Suppressor macrophage treated with lipopolysaccharide for 1 hour (primary cell): ENCODE measurements around the gene PDIA2.

Experiments used
- DNase-seq, 3 donors: peaks; one replicate each; pipeline ENCODE4 v3.0.0-alpha.2; 2020 to 2022

PDIA2 gene

GRCh38 chr16:280991-281659 is 1.8 kb upstream of the PDIA2 start:
- no peak for DNase-seq

DNA sequence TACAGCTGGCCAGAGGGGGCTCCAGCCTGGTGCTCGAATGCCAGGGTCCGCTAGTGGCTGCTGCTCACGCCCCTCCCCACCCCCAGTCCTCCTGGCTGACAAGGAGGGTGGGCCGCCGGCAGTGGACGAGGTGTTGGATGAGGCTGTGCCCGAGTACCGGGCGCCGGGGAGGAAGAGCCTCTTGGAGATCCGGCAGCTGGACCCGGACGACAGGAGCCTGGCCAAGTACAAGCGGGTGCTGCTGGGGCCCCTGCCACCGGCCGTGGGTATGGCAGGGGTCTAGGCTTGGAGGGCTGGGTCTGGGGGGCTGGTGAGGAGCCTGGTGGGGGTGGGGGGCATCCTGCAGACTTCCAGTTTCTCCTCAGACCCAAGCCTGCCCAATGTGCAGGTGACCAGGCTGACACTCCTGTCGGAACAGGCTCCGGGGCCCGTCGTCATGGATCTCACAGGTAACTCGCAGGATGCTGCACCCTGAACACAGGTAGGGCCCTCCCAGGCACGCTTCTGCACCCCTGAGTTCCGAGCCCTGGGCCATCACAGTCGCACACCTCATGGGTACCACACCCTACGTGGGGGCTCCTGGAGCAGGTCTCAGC is 1.2 kb upstream of the PDIA2 start:
- no peak for DNase-seq

- no peak for DNase-seq
Measured at GRCh38 chr16:282491-282890, 473 bp upstream of the PDIA2 start.

- no peak for DNase-seq
Measured at GRCh38 chr16:284204-285120, 1.5 kb downstream of the PDIA2 start.

GRCh38 chr16:285146-286055 is 2.4 kb downstream of the PDIA2 start:
- DNase-seq, result no peak

DNA sequence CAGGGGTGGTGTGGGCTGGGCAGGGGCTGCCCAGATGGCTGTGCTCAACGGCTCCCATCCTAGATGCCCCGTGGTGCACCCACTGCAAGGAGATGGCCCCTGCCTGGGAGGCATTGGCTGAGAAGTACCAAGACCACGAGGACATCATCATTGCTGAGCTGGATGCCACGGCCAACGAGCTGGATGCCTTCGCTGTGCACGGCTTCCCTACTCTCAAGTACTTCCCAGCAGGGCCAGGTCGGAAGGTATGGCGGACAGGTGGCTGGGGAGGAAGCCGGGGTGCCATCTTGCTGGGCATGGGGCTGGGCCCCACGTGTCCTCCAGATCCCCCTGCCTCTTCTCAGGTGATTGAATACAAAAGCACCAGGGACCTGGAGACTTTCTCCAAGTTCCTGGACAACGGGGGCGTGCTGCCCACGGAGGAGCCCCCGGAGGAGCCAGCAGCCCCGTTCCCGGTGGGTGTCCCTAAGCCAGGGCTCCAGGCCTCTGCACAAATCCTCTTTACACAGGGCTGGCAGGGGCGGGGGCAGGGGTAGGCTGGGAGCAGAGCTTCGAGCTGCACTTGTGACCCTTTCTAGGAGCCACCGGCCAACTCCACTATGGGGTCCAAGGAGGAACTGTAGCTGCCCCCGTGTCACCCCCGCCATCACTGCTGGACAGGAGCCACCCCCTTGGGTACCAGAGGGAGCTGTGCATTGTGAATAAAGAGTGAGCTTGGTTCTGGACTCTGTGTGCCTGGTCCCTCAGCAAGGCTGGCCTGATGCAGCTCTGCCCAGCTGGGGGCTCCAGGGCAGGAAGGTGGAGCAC is 3.7 kb downstream of the PDIA2 start:
- DNase-seq, result no peak

- DNase-seq, result no peak
Measured at GRCh38 chr16:287298-287811, 4.4 kb downstream of the PDIA2 start.

DNA sequence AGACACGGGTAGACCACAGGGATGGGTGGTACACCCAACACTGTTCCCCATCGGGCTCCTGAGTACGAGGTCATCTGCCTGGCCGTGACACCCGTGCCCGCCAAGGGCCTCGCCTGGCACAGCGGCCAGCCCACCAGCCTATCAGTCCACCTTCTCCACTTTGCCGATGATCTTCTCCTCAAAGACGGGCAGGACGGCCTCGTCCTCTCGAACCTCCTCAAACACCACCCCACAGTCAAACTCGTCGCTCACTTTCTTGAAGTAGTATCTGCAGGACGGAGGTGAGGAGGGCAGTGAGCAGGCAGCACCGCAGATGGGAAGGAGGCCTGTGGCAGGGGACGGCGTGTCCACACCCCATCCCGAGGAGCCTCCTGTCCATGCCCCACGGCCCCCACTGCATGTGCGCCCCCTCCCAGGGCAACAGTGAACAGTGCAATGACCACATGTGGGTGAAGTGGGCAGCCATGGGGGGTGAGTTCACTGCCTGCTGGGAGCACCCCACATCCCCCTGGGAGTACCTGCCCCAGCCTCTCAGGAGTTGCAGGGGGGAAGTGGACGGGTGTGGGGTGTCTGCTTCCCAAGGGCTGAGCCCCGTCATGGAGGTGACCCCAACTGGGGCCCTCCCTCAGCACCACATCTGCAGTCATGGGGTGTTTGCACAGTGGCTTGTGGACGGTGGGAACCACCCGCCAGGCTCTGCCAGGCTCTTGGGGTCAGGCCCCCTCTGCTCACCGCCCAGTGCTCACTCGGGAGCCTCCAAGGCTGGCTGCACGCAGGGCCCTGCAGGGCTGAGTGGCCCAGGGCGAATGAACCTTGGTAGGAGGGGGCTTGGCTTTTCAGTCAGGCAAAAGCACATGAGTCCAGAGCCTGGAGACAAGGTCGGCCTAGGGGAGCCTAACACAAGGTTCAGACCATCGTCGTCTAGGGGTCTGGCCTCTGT is 5.3 kb downstream of the PDIA2 start:
- DNase-seq, result no peak

DNA sequence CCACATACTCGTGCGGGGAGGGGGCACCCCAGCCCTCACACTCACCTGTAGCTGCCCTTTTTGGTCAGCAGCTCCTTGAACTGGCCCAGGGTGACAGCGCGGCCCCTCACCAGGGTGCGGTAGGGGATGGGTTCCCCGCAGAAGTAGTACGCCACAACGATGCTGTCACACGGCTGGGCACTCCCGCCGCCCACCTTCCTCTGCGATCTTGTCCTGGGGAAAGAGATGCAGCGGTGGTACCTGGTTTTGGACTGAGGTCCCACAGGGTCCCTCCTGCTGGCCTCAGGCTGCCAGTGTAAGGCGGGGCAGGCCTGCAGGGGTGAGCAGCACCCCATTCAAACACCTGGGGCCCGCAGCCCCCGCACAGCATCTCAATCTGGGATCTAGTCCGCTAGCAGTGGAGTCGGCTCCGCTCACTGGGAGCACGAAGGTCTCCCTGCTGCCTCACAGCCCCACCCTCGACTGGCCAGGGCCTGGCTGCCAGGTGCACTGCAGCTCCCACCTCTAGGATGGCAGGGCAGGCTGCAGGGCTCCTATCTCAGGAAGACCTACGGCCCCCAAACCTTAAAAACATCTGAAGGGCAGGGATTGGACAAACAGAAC is 6.5 kb downstream of the PDIA2 start:
- DNase-seq, result no peak

DNA sequence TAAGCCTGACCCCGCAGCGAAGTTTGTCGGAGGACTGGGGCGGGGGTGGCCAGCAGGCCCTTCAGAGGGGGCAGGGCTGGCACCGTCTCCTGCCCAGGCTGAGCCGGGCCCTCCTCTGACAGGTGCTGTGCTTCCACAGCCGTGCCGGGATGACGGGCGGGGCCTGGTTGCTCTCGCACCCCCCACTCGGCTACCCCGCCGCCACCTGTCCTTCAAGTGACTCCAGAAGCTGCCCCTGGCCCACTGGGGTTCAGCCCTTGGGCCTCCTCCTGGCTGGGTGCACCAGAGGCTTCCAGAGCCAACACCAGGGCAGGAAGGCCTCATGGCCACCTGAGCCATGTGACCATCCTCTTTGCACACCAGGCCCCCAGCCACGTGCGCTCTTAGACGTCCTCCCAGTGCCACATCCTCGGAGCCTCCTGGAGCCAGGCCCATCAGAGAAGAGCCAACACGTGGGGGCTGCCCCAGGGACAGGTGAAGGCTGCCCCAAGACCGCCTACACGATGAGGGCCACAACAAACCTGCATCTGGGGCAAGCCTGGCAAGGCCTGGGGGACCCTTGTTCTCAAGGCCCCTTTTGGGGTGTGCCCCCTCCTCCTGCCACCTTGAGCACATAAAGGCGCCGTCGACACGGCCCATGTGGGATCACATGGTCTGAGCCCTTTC is 7.2 kb downstream of the PDIA2 start:
- no peak for DNase-seq

- DNase-seq, result no peak
Measured at GRCh38 chr16:290681-291405, 7.9 kb downstream of the PDIA2 start.

GRCh38 chr16:291539-291938 is 8.6 kb downstream of the PDIA2 start:
- DNase-seq, result no peak

- DNase-seq, result no peak
Measured at GRCh38 chr16:293043-293775, 10.2 kb downstream of the PDIA2 start.

DNA sequence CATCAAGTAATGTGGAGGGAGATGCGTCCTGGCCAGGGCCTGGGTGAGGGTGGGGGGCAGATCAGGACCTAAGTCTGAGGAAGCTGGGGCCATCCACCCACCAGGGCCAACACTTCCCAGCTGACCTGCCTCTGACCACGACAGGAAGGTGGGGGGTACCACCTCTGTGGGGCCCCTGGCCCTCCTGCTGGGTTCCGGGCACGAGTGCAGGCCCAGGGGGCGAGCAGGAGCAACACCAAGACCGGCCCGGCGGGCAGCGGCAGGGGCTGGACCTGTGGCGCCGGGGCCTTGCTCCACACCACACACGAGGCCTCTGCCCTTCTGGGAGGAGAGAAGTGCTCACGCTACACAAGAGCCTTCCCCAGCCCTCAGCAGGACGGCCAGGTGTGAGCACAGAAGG is 13.3 kb downstream of the PDIA2 start:
- no peak for DNase-seq

DNA sequence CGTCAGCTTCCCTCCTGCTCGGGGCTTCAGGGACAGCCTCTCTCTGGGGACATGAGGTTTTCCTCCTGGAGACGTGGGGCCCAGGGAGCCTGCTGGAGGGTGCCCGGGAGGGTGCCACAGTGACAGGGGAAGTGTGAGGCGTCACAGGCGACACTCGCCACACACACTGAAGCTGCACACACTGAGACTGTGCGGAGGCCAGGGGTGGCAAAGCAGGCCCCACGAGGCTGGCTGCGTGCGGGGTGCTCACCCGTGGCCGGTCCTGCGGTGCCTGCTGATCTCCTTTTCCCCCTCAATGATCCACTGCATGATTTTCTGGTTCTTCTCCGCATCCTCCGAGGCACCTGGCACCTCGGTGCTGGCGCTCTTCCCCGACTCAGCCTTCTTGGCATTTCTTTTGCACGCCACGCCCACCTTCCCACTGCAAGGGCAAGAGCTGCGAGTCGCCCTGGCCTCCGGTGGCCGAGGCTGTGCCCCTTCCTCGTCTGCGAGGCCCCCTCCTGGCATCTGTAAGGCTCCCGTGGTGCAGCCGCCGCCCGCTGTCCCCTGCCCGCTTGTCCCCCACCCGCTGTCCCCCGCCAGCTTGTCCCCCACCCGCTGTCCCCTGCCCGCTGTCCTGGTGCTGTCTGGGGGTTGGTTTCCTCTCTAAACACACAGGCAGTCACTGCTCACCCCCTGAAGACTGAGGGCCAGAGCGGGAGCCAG is 14.0 kb downstream of the PDIA2 start:
- DNase-seq, result no peak

GRCh38 chr16:297832-298231 is 14.9 kb downstream of the PDIA2 start:
- DNase-seq, result no peak

GRCh38 chr16:301235-301634 is 18.3 kb downstream of the PDIA2 start:
- DNase-seq, result no peak
